Mammary epithelial cell (primary cell): ENCODE results near the gene PRKCI.

Experiments used
- CTCF ChIP-seq, 2 donors: IDR thresholded peaks in 1 of 2; conservative IDR thresholded peaks in 1 of 2; 2 replicates each; pipeline ENCODE4 v1.5.1; 2011 to 2012; ENCODE audit warnings: inconsistent platforms in 2 of 2, low read length in 2 of 2, mild to moderate bottlenecking in 2 of 2, control low read depth in 1 of 2, low read depth in 1 of 2; ENCODE audit not compliant: insufficient read depth in 1 of 2; ENCODE audit errors: extremely low read depth in 1 of 2
- EZH2 ChIP-seq: IDR thresholded peaks from 2 replicates; pipeline ENCODE4 v1.6.1; 2012; ENCODE audit warnings: low read length, inconsistent platforms, borderline replicate concordance

DNA sequence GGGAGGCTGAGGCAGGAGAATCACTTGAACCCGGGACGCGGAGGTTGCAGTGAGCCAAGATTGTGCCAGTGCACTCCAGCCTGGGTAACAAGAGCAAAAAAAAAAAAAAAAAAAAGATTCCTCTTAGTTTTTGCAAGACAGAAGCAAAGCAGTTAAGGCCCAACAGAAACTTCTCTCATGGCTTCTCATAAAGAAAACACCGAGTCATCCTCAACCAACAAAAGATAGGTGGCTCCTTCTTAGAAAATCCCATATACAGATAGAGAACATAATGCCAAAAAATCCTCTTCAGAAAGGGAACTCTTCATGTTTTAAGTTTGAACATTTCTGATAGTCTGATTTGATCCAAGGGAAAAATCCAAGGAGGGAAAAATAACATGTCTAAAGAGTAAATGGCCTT, 122.7 kb downstream of the PRKCI start:
- TF ChIP-seq CTCF (conservative IDR thresholded peaks at IDR 0.05 in 1 of 2, IDR thresholded peaks at IDR 0.05 in 1 of 2; ENCODE audit: extremely low read depth in 1 of 2, insufficient read depth in 1 of 2, low read depth in 1 of 2, low read length in 2 of 2) (no peak), EZH2 (no peak)
